ENCODE measurements around the gene NIPSNAP2. TPM values are rescaled to one million over a fixed set of nuclear protein-coding genes. Genes with fewer than 3 reads are reported as not detected.
"Not testable (repeated sequence)": the region's sequence is repeated elsewhere in the genome, so short reads cannot be mapped to it uniquely, and the experiment has no call there.

NIPSNAP2 gene
- total RNA-seq (2014; rRNA removed; shearing (Covaris generic)), result 36.2 and 79.2 TPM in 2 replicates

- DNase-seq (ENCODE audit: low spot score), result peak; percentile 55
- in situ Hi-C loops (cut with HindIII; ENCODE audit: low sequenced_read_pairs), result no loop called here
Observed at GRCh38 chr7:55964261-55965099, at the start of gene NIPSNAP2. Gene NIPSNAP2, plus strand, starts transcription at chr7:55964585. Its CDS starts 25 bp downstream, at chr7:55964610.

GRCh38 chr7:55917771-55918170 is 46.6 kb upstream of the NIPSNAP2 start:
- DNase-seq (ENCODE audit: low spot score), result peak; percentile 7
- in situ Hi-C loops (cut with HindIII; ENCODE audit: low sequenced_read_pairs), result no loop called here

- DNase-seq (ENCODE audit: low spot score), result no peak
- in situ Hi-C loops (cut with HindIII; ENCODE audit: low sequenced_read_pairs), result no loop called here
Observed at GRCh38 chr7:55928006-55928767, 36.2 kb upstream of the NIPSNAP2 start.

- DNase-seq (ENCODE audit: low spot score), result no peak
- in situ Hi-C loops (cut with HindIII; ENCODE audit: low sequenced_read_pairs), result no loop called here
Observed at GRCh38 chr7:55931421-55932151, 32.8 kb upstream of the NIPSNAP2 start.

- DNase-seq (ENCODE audit: low spot score), result no peak
- in situ Hi-C loops (cut with HindIII; ENCODE audit: low sequenced_read_pairs), result no loop called here
Observed at GRCh38 chr7:55939514-55940123, 24.8 kb upstream of the NIPSNAP2 start.

GRCh38 chr7:55946545-55946944 is 17.8 kb upstream of the NIPSNAP2 start:
- no peak for DNase-seq (ENCODE audit: low spot score)
- in situ Hi-C loops (cut with HindIII; ENCODE audit: low sequenced_read_pairs), result no loop called here

- DNase-seq (ENCODE audit: low spot score), result peak; percentile 92
- in situ Hi-C loops (cut with HindIII; ENCODE audit: low sequenced_read_pairs), result no loop called here
Observed at GRCh38 chr7:55951637-55952351, 12.6 kb upstream of the NIPSNAP2 start, which contains the start of gene MRPS17. Gene MRPS17, plus strand, starts transcription at chr7:55951877. Its CDS starts 1,319 bp downstream, at chr7:55953196.

GRCh38 chr7:55952352-55952671 is 12.1 kb upstream of the NIPSNAP2 start:
- DNase-seq (ENCODE audit: low spot score); in situ Hi-C loops (cut with HindIII; ENCODE audit: low sequenced_read_pairs): not testable (repeated sequence)

- DNase-seq (ENCODE audit: low spot score), result no peak
- in situ Hi-C loops (cut with HindIII; ENCODE audit: low sequenced_read_pairs), result no loop called here
Observed at GRCh38 chr7:55953707-55954475, 10.5 kb upstream of the NIPSNAP2 start.

- no peak for DNase-seq (ENCODE audit: low spot score)
- in situ Hi-C loops (cut with HindIII; ENCODE audit: low sequenced_read_pairs), result no loop called here
Observed at GRCh38 chr7:55957190-55957589, 7.2 kb upstream of the NIPSNAP2 start.

- in situ Hi-C loops (cut with HindIII; ENCODE audit: low sequenced_read_pairs), result no loop called here
- no peak for DNase-seq (ENCODE audit: low spot score)
Observed at GRCh38 chr7:55962014-55962413, 2.4 kb upstream of the NIPSNAP2 start.

GRCh38 chr7:55963584-55964168 is 709 bp upstream of the NIPSNAP2 start:
- DNase-seq (ENCODE audit: low spot score), result no peak
- in situ Hi-C loops (cut with HindIII; ENCODE audit: low sequenced_read_pairs), result no loop called here

- in situ Hi-C loops (cut with HindIII; ENCODE audit: low sequenced_read_pairs), result no loop called here
- peak; percentile 53 for DNase-seq (ENCODE audit: low spot score)
Observed at GRCh38 chr7:55965100-55965470, 700 bp downstream of the NIPSNAP2 start.

GRCh38 chr7:55965805-55966421 is 1.5 kb downstream of the NIPSNAP2 start:
- in situ Hi-C loops (cut with HindIII; ENCODE audit: low sequenced_read_pairs), result no loop called here
- DNase-seq (ENCODE audit: low spot score), result peak; percentile 51

GRCh38 chr7:55966851-55967250 is 2.5 kb downstream of the NIPSNAP2 start:
- peak; percentile 69 for DNase-seq (ENCODE audit: low spot score)
- in situ Hi-C loops (cut with HindIII; ENCODE audit: low sequenced_read_pairs), result no loop called here

GRCh38 chr7:55969391-55969790 is 5.0 kb downstream of the NIPSNAP2 start:
- DNase-seq (ENCODE audit: low spot score), result no peak
- in situ Hi-C loops (cut with HindIII; ENCODE audit: low sequenced_read_pairs), result no loop called here

- DNase-seq (ENCODE audit: low spot score), result no peak
- in situ Hi-C loops (cut with HindIII; ENCODE audit: low sequenced_read_pairs), result no loop called here
Observed at GRCh38 chr7:55970561-55970960, 6.2 kb downstream of the NIPSNAP2 start.
